ENCODE results near the gene DNAJC3. TPM values are rescaled to one million over a fixed set of nuclear protein-coding genes. Genes with fewer than 3 reads are reported as not detected.

DNAJC3 gene
- total and polyA plus RNA-seq, 8 donors, result 11.6 to 70.3 (median 41.2) TPM

DNA sequence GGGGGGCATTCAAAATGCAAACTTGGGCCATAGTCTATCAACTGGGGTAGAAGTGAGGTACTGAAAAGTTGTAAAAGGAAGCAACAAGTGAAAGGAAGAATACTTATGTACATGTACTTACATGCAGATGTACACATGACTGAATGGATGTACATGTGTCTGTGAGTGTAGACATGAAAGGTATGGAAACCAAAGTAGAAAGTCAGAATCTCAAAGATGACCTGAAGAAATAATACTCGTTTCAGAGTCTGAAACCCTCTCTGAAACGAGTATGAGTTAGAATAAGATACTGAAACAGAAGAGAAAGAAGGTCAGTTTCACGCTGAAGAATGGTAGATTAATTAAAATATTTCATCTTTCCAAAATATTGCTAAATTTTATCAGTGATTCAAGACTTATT lies 46.3 kb upstream of the DNAJC3 start:
- DNase-seq, result no peak
- H3K27me3 ChIP-seq, result no peaks in the 10 kb centered on the region
- H3K4me3 ChIP-seq, result no peak overlapping the region
- peaks cover 0 to 12% (median 6%) of the 10 kb centered on the region in 3 donors for H3K36me3 ChIP-seq
- no peak overlapping the region for H3K27ac ChIP-seq
- FAIRE-seq, result no peak
- 61 to 64% methylated on average over 3 of the region's 3 CpGs for WGBS, 2 donors
- intact Hi-C loops (cut with DNase I), result no loop called here
- ATAC-seq, result no peak
- H3K4me1 ChIP-seq, result no peaks in the 10 kb centered on the region
- TF ChIP-seq, protein P1, sequence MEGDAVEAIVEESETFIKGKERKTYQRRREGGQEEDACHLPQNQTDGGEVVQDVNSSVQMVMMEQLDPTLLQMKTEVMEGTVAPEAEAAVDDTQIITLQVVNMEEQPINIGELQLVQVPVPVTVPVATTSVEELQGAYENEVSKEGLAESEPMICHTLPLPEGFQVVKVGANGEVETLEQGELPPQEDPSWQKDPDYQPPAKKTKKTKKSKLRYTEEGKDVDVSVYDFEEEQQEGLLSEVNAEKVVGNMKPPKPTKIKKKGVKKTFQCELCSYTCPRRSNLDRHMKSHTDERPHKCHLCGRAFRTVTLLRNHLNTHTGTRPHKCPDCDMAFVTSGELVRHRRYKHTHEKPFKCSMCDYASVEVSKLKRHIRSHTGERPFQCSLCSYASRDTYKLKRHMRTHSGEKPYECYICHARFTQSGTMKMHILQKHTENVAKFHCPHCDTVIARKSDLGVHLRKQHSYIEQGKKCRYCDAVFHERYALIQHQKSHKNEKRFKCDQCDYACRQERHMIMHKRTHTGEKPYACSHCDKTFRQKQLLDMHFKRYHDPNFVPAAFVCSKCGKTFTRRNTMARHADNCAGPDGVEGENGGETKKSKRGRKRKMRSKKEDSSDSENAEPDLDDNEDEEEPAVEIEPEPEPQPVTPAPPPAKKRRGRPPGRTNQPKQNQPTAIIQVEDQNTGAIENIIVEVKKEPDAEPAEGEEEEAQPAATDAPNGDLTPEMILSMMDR (IDR thresholded peaks at IDR 0.05), result no peak
- H3K9me3 ChIP-seq, result no peaks in the 10 kb centered on the region

DNA sequence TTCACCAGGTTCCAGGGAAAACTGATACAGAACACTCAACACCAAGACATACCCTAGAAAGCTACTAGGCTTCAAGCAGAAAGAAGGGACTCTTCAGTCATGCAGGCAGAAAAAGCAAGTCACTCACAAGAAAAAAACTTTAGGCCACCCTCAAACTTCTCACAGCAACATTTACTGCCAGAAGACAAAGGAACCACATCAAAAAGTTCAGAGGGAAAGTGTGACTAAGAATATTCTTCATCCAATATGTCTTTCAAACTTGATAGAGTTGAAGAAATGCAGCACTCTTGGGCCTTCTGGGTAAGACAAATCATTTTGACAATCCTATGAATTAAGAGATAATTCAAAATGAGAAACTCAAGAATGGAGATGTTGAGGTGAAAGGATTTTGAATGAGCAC lies 40.1 kb upstream of the DNAJC3 start:
- ATAC-seq (no peak), FAIRE-seq (no peak), DNase-seq (no peak)
- peaks cover 0 to 8% (median 0%) of the 10 kb centered on the region in 3 donors for H3K36me3 ChIP-seq
- H3K4me1 ChIP-seq, result no peaks in the 10 kb centered on the region
- TF ChIP-seq, protein P1 (IDR thresholded peaks at IDR 0.05), result no peak
- no peak overlapping the region for H3K4me3 ChIP-seq
- H3K27me3 ChIP-seq, result no peaks in the 10 kb centered on the region
- intact Hi-C loops (cut with DNase I), result no loop called here
- peak overlapping the region in 2 of 4 donors; percentile 15 to 37 for H3K27ac ChIP-seq
- H3K9me3 ChIP-seq, result no peaks in the 10 kb centered on the region

DNA sequence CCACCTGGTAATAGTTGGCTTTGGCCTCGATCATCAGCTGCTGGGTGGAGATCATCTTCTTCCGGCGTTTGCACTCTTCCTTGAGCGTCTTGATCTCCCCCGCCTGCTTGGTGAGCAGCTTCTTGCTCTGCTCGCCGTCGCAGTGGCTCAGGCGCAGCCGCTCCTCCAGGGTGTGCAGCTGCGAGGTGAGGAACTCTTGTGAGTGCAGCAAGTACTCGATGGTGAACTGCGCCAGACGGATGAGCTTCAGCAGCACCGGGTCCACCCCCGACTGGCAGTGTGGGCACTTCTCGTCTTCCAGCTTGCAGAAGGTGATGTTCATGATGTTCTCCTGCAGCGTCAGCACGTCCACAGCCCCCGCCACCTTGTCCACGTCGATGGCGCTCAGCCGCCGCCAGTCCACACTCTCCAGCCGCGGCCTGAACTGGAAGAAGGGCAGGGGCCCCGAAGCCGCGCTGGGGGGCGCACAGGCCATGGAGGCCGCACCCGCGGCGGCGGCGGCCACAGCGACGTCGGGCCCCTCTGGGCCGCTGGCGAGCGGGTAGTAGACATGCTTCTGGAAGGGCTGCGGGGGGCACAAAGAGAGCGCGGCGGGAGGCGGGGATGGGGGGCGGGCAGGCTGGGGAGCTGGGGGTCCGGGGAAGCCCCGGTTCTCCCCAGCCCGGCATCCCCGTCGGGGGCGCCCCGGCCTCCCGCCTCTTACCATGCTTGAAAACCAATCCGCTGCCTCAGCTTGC lies 35.5 kb upstream of the DNAJC3 start:
- WGBS, 2 donors, result 42 to 47% methylated on average over 50 to 58 of the region's 58 CpGs
- H3K9me3 ChIP-seq, result no peaks in the 10 kb centered on the region
- no peak for FAIRE-seq
- no peaks in the 10 kb centered on the region for H3K4me1 ChIP-seq
- peak in 2 of 6 donors; percentile 26 to 62 for DNase-seq
- peaks cover 0 to 8% (median 0%) of the 10 kb centered on the region in 3 donors for H3K36me3 ChIP-seq
- H3K27me3 ChIP-seq, result no peaks in the 10 kb centered on the region
- TF ChIP-seq, protein P1 (IDR thresholded peaks at IDR 0.05), result no peak
- peak overlapping the region in 3 of 4 donors; percentile 12 to 47 (median 22) for H3K27ac ChIP-seq
- intact Hi-C loops (cut with DNase I), result no loop called here
- H3K4me3 ChIP-seq, result peak overlapping the region in 3 of 4 donors; percentile 25 to 64 (median 55)
- ATAC-seq, result peak in 3 of 4 donors; percentile 5 to 15 (median 9)

DNA sequence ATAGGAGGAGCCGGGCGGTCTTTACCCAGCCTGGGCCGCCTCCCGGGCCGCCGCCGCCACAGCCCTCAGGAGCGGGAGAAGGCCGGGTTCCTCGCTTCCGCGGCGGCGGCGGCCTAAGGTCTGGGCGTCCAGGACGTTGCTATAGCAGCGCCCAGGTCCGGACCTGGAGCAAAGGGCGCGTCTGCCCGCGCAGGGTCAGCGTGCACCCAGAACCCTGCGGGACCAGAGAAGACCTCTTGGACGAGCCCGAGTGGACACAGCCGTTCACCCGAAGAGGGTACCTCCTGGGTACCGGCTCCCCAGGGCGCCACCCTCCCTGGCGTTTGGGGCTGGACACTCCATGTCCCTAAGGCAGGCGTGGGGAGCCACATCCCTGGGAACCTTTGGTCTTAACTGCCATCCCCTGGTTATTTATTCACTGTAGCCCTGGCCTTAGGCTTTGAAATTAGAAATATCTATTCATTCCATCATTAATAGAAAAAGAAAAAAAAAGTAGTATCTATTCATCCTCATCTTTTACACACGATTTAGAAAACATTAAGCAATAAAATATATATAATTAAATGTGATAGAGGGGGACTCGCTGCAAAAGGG lies 34.8 kb upstream of the DNAJC3 start:
- H3K4me1 ChIP-seq, result no peaks in the 10 kb centered on the region
- WGBS, 2 donors, result 13% methylated on average over 35 of the region's 35 CpGs
- no peaks in the 10 kb centered on the region for H3K27me3 ChIP-seq
- ATAC-seq (peak; percentile 48 to 74 (median 68)), FAIRE-seq (no peak), DNase-seq (peak; percentile 22 to 83 (median 38))
- H3K9me3 ChIP-seq, result no peaks in the 10 kb centered on the region
- H3K27ac ChIP-seq, result peak overlapping the region in 3 of 4 donors; percentile 22 to 47 (median 30)
- H3K4me3 ChIP-seq, result peak overlapping the region in 3 of 4 donors; percentile 25 to 64 (median 55)
- intact Hi-C loops (cut with DNase I), result no loop called here
- TF ChIP-seq, protein P1 (IDR thresholded peaks at IDR 0.05), result no peak
- H3K36me3 ChIP-seq, result peaks cover 0 to 8% (median 0%) of the 10 kb centered on the region in 3 donors

DNA sequence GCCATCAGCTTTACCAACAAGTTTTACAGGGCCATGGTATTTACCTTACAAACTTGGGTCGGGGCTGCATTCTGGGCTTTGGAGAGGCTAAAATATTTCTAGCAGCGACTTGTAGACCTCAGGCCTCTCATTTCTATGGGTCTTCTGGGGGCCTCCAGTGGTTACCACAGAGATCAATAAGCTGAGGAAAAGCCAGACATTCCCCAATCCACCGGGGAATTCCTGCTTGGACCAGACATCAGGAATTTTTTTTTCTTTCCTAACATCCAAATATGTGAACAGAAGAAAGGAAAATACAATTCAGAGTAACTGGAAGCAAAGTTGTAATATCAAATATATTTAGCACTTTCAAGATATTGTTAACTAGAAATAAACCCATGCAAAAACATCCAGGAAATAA lies 33.9 kb upstream of the DNAJC3 start:
- H3K4me3 ChIP-seq, result peak overlapping the region in 3 of 4 donors; percentile 55 to 64 (median 55)
- H3K27me3 ChIP-seq, result no peaks in the 10 kb centered on the region
- FAIRE-seq, result no peak
- intact Hi-C loops (cut with DNase I), result no loop called here
- peaks cover 0 to 8% (median 0%) of the 10 kb centered on the region in 3 donors for H3K36me3 ChIP-seq
- no peak for DNase-seq
- 63% methylated on average over 3 of the region's 3 CpGs for WGBS, 2 donors
- peak overlapping the region in 2 of 4 donors; percentile 69 to 78 for H3K27ac ChIP-seq
- ATAC-seq, result no peak
- H3K4me1 ChIP-seq, result no peaks in the 10 kb centered on the region
- TF ChIP-seq, protein P1 (IDR thresholded peaks at IDR 0.05), result no peak
- H3K9me3 ChIP-seq, result no peaks in the 10 kb centered on the region
